GM12891 (cell line): ENCODE data around the gene ADCYAP1.

Source experiments
- DNase-seq: peaks from one replicate; pipeline ENCODE4 v3.0.0; 2011; ENCODE audit warnings: low spot score; ENCODE audit not compliant: insufficient read length
- FAIRE-seq: peaks from 2 replicates; lab custom pipeline; 2011; peaks lifted over from hg19 to GRCh38; lab: Jason Lieb, UNC
- PAX5 ChIP-seq: IDR thresholded peaks from 2 replicates; pipeline ENCODE4 v1.6.1; 2011; ENCODE audit warnings: low read length, moderate library complexity, mild to moderate bottlenecking; ENCODE audit not compliant: insufficient read depth, severe bottlenecking
- POLR2A ChIP-seq: IDR thresholded peaks from 2 replicates; pipeline ENCODE4 v1.6.1; 2011; ENCODE audit warnings: low read depth, low read length, control low read depth
- POLR2AphosphoS5 ChIP-seq: IDR thresholded peaks from 2 replicates; pipeline ENCODE4 v1.6.1; 2011; ENCODE audit warnings: low read depth, low read length, control low read depth
- POU2F2 ChIP-seq: IDR thresholded peaks from 2 replicates; pipeline ENCODE4 v1.6.1; 2011; ENCODE audit warnings: low read depth, mild to moderate bottlenecking, control low read depth, low read length, moderate library complexity
- SPI1 ChIP-seq: IDR thresholded peaks from 2 replicates; pipeline ENCODE4 v1.6.1; 2011; ENCODE audit warnings: low read depth, low read length, control low read depth
- TAF1 ChIP-seq: IDR thresholded peaks from 2 replicates; pipeline ENCODE4 v1.6.1; 2011; ENCODE audit warnings: low read depth, low read length, control low read depth

The ADCYAP1 gene

DNA sequence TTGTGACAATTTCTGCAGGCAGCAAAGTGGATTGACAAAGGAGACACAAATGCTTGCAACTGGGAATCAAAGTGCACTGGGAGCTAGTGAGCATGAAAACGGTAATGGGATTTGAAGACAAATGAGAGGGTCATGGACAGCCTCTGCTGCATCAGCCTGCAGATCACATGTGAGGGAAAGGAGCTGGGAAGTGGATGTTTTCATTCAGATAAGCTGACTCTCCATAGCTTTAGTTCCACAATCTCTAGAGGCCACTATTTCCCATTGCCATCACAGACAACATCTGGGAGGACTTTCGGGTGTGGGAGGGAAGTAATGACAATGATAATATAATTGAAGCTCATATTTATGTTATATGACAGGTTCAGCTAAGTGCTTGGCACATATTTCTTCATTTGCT, 28.4 kb downstream of the ADCYAP1 start:
- DNase-seq (no peak), FAIRE-seq (no peak)
- TF ChIP-seq POLR2A (no peak), SPI1 (no peak), POLR2AphosphoS5 (no peak), PAX5 (no peak), POU2F2 (no peak), TAF1 (no peak)

DNA sequence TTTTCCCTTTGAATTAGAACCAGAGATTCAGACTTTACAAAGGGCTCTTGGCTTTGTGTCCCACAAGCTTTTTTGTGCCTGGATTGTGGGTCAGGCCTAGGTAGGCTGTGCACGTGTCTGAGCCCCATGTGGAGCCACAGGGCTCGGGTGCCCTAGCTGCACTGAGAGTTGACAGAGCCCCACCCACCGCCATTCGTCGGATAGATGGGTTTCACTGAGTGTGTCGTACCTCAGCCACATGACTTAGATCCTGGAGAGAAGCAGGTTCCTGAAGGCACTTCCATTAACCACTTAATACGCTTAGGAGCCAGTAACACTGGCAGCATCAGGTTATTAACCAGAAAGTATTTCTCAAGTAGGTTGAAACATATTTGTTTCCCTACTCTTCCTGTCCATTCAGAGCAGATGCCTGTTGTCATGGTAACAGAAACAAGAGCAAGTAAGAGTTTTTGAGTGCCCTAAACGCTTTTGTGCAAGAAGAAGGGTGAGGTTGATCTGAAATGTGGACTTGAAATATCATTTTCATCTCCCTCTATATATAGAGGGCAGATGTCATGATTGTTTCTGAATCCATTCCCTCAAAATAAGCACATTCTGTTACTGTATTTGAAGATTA, 30.0 kb downstream of the ADCYAP1 start:
- TF ChIP-seq POLR2AphosphoS5 = no peak
- no peak for TF ChIP-seq POU2F2
- TF ChIP-seq SPI1 = no peak
- TF ChIP-seq TAF1 = no peak
- no peak for TF ChIP-seq POLR2A
- TF ChIP-seq PAX5 = no peak
- no peak for DNase-seq
- no peak for FAIRE-seq

DNA sequence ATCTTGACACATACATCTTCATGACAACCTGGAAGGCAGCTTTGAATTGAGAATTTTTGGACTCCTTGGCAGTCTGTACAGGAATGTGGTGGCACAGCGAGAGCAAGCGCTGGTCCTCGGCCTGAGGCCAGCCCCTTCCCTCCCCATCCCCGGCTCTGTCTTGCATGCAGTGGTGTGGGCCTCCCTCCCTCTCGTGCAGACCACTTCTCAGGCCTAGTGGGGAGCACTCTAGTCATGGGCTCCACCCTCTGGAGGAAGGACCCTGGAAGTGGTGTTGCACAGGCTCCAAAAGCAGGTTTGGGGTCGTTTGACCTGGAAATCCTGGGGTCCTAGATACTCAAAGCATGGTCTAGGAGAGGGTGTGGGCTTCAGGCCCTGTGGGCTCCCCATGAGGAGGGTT, 32.3 kb downstream of the ADCYAP1 start:
- DNase-seq (no peak), FAIRE-seq (no peak)
- TF ChIP-seq SPI1 = no peak

DNA sequence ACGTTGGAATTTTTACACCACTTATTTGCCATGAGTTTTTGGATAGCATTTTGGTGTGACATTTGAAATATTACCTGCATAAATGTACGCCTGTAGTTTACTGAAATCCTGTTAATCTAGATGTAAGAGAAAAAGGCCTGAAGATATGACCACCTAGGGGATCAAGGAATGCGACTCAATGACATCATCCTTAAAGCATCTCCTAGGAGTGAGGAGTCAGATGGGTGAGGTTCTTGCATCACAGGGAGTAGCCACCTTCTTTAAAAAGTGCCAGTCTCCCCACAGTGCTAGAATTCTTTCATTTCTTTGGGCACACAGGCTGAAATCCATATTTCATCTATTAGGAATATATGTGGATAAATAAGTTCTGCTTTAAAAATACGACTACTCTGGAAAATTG, 34.5 kb downstream of the ADCYAP1 start:
- FAIRE-seq (no peak), DNase-seq (no peak)

DNA sequence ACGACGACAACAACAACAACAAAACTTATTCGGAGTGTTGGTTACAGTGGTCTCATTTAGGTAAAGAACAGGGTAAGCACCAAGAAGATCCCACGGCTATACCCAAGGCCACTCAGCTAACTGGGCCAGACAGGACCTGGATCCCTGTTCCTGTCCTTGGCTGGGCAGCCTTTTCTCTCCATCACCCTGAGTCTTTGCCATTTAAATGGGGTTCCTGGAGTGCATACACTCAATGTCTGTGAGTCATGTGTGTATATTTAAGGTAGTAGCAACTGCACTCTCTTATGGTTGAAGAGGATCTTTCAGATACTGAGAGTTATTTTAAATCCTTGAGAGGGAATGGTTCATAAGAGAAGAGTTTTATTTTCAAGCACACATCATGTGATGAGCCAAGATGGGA, 35.3 kb downstream of the ADCYAP1 start:
- TF ChIP-seq SPI1 (no peak), PAX5 (no peak), POLR2A (no peak), POLR2AphosphoS5 (no peak), TAF1 (no peak), POU2F2 (no peak)
- DNase-seq (no peak), FAIRE-seq (no peak)

More for the DNA sequence above, 34.5 kb downstream of the ADCYAP1 start:
- TF ChIP-seq POLR2AphosphoS5 (no peak), TAF1 (no peak), PAX5 (no peak), SPI1 (no peak), POU2F2 (no peak), POLR2A (no peak)

DNA sequence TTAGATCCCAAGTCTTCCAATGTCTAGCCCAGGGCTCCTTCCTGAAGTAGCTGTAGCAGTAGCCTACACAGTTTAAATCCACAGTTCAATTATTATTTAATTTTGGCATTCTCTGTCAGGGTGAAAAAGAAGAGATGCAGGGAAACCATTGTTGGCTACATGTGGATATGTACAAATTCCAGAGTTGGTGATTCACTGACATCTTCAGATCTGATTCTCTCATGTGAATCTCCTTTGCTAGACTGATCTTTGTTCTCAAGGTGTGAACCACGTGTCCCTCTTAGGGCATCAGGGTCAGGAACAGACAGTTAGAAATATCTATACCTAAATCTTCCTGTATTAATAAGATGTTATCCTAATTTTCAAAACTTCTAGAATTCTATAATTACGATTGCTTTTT, 36.7 kb downstream of the ADCYAP1 start:
- no peak for FAIRE-seq
- TF ChIP-seq PAX5 (no peak), SPI1 (no peak), POLR2AphosphoS5 (no peak), TAF1 (no peak), POLR2A (no peak), POU2F2 (no peak)
- DNase-seq = no peak

DNA sequence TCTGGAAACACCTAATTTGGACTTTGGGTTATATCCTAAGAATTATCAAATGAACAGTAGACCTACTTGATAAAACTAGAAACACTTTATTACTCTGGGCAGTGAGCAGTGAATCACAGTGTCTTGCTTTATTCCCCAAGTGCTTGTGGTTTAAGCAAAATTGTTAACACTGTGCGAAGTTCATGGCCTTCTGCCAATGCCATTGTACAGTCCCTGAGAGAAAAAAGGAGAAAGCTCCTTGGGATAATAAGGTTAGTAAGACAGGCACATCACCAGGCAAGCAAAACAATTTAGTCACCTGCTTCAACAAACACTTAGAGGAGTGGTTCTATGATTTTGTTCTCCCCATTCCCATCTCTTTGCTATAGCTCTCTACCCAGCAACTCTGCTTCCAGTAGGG, 39.8 kb downstream of the ADCYAP1 start:
- FAIRE-seq (no peak), DNase-seq (no peak)
- no peak for TF ChIP-seq SPI1
- no peak for TF ChIP-seq PAX5
- TF ChIP-seq POU2F2 = no peak
- TF ChIP-seq TAF1 = no peak
- TF ChIP-seq POLR2AphosphoS5 = no peak
- TF ChIP-seq POLR2A = no peak

DNA sequence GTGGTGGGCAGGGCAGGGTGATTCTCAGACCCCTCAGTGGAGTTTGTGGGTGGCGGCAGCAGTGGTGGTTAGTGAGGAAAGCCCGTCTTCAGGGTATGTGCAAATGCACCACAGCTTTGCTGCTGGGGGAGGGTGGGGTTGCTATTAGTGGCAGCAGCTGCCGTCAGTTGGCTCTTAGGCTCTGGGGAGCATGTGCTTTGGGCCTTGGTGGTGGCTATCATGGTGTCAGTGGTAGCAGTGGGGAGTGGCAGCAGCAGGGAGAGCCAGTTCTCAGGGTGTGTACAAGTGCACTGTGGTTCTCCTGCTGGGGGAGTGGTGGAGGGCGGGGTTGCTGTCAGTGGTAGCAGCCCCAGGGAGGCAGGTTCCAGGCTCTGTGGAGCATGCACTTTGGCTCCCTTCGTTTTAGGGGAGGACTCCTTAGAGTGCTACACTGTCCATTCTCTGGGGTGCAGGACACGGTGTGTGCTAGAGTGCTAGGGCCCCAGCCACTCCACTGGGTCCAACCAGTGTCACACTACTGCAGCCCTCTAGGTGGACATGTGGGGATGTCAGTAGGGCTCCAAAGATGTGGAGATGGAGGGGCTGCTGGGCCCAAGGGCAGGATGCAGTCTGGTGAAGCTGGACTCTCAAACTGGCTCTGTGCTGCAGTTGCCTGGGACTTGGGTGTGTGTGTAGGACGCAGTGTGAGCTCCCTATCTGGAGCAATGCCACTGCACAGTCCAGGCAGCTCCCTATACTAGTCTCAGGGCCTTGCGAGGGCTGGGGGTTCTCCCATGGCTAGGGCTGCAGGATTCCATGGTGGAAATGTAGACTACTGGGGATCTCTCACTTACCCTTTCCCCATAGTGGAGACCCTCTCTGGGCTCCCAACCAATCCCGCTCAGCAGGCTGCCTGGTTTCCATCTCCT, 45.3 kb downstream of the ADCYAP1 start:
- no peak for TF ChIP-seq SPI1
- no peak for TF ChIP-seq TAF1
- no peak for TF ChIP-seq POLR2A
- no peak for TF ChIP-seq POLR2AphosphoS5
- no peak for TF ChIP-seq POU2F2
- no peak for TF ChIP-seq PAX5
- FAIRE-seq = no peak
- no peak for DNase-seq

DNA sequence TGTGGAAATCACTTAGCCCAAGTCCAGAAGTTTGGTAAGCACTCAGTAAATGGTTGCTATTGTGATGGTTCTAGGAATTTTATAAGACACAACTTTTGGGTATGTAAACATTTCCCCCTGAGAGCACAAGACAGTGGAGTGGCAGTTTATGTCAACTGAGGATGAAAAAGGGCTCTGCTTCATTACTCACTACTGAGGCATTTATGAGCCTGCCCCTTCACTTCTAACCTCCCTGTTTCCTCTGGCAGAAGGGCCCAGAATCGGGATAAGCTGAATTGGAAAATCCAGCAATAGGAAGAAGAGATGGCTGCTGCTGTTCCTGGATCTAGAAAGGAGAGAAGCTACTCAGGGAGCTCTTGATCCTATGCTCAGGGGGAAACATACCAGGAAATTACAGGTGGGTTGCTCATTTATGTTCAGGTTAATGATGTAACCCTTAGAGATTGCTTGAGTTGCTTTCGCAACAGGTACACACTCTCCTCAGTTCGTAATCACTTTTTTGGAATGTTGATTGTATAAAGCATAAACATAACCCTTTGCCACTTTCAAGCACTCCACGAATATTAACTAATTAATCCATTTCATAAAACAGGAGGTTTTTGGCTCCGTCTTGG, 46.3 kb downstream of the ADCYAP1 start:
- no peak for TF ChIP-seq SPI1
- no peak for TF ChIP-seq POU2F2
- TF ChIP-seq PAX5 = no peak
- TF ChIP-seq POLR2A = no peak
- no peak for TF ChIP-seq TAF1
- TF ChIP-seq POLR2AphosphoS5 = no peak
- no peak for FAIRE-seq
- DNase-seq = no peak

DNA sequence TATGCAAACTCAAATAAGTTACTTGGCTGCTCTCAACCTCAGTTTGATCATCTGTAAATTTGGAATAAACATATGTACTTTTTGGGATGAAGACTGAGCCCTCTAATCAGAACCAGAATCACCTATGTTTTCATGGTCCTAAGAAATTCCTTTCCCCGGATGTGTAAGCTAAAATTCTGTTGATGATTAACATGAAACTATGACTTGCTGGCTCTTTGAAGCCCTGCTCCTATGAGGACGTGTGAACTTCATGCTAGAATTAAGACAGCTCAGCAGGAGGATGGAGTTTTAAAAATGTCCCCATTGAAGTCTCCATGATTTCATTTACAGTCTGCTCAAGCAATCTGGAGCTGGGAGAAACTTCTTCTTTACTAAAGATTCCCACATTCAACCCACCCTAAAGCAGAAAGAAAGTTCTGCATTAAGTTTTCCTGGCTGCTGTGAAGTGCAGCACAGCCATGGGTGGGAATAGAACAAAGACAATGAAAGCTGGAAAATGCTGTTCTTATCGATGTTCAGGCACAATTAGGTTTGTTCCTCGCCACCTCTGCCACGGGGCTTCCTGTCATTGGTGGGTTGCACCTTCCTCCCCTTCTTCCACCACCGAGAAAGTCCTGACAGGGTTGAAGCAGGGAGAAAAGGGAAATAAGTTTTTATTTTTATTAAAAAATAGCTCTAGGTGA, 50.9 kb downstream of the ADCYAP1 start:
- TF ChIP-seq PAX5 (no peak), POLR2A (no peak), SPI1 (no peak)
- DNase-seq = no peak
- no peak for FAIRE-seq
